Lung (tissue), 16 donors: ENCODE measurements around the gene ZNF460. TPM values are rescaled to one million over a fixed set of nuclear protein-coding genes. Genes with fewer than 3 reads are reported as not detected.

ENCODE experiments used
- ATAC-seq: fragments of 200-7000 bp; cut with Tn5 transposase; one replicate; pipeline ENCODE4 v1.9.1; 2020; ENCODE audit warnings: moderate number of reproducible peaks; ENCODE audit not compliant: insufficient read depth, low FRiP score
- DNase-seq, 3 donors: peaks; one replicate each; pipeline ENCODE4 v3.0.0-alpha.2; 2013 to 2017
- H3K27ac ChIP-seq, 2 donors: one replicate each; pipeline ENCODE4 v1.5.1; 2013; ENCODE audit warnings: mild to moderate bottlenecking in 2 of 2, moderate library complexity in 2 of 2, control low read depth in 1 of 2, inconsistent platforms in 1 of 2, low read depth in 1 of 2, low read length in 1 of 2
- H3K27me3 ChIP-seq, 3 donors: one replicate each; pipeline ENCODE4 v1.5.1; 2013; ENCODE audit warnings: low read length in 2 of 3; ENCODE audit not compliant: control insufficient read depth in 3 of 3, insufficient read depth in 3 of 3
- H3K36me3 ChIP-seq, 4 donors: one replicate each; pipeline ENCODE4 v1.5.1; 2013; ENCODE audit warnings: low read length in 4 of 4, mild to moderate bottlenecking in 1 of 4, moderate library complexity in 1 of 4; ENCODE audit not compliant: control insufficient read depth in 4 of 4, insufficient read depth in 4 of 4
- H3K4me1 ChIP-seq, 5 donors: one replicate each; pipeline ENCODE4 v1.5.1; 2013; ENCODE audit warnings: low read length in 5 of 5, mild to moderate bottlenecking in 2 of 5, moderate library complexity in 1 of 5; ENCODE audit not compliant: control insufficient read depth in 5 of 5, insufficient read depth in 5 of 5
- H3K4me3 ChIP-seq: one replicate; pipeline ENCODE4 v1.5.1; 2013; ENCODE audit warnings: mild to moderate bottlenecking, control low read depth, moderate library complexity
- H3K9ac ChIP-seq, 2 donors: one replicate each; pipeline ENCODE4 v1.5.1; 2013; ENCODE audit warnings: low read length in 2 of 2, control low read depth in 1 of 2; ENCODE audit not compliant: insufficient read depth in 1 of 2
- H3K9me3 ChIP-seq, 4 donors: one replicate each; pipeline ENCODE4 v1.5.1; 2013; ENCODE audit warnings: low read length in 3 of 4, mild to moderate bottlenecking in 1 of 4, moderate library complexity in 1 of 4; ENCODE audit not compliant: control insufficient read depth in 4 of 4, insufficient read depth in 3 of 4
- WGBS, 2 donors: extraction: QIAGEN DNeasy Blood & Tissue Kit; methylation state at CpG; one replicate each; pipeline ENCODE4 v1.1.7; 2013; 5-methylcytosine and 5-hydroxymethylcytosine counted together
- long read RNA-seq, 5 donors: transcript quantifications; one replicate each; lab custom pipeline, GENCODE V29; 2026
- polyA plus RNA-seq, 2 donors: library from polyadenylated mRNA; stranded (reverse); fragments of 200-250 nt; gene quantifications; one replicate each; pipeline ENCODE4 v1.2.1, GENCODE V29; 2013
- total RNA-seq, 2 donors: library from RNA; depleted of rRNA in 1 of 2; stranded (reverse); fragments of >200 nt in 1 of 2; gene quantifications; one replicate each; pipeline ENCODE4 v1.2.1, GENCODE V29; 2014 to 2021
- TF ChIP-seq, protein P1 (sequence below): IDR thresholded peaks from 2 replicates; pipeline ENCODE4 v1.5.1; 2012; ENCODE audit warnings: mild to moderate bottlenecking; ENCODE audit errors: control extremely low read depth, extremely low read depth
- donor health status: control.
- donor health status: control.
- donor health status: Bipolar disorder and iron deficiency.
- donor health status: healthy.
- donor health status: DM: yes; HTN: yes; CAD: no.

Gene ZNF460
- total RNA-seq (100 to 1,000 TPM in 1 of 2 donors, 10 to 100 TPM in 1; 54.1 to 113 TPM), polyA plus RNA-seq (1 to 10 TPM; 1.2 to 4.0 TPM)
- long read RNA-seq, donor 1, partial matches to known transcripts, result 0 of 1 reads
- long read RNA-seq, donor 1, other reads (novel, unspliced or antisense), result 0 of 1 reads
- long read RNA-seq, donor 2, result 0 reads
- long read RNA-seq, donor 3, result 0 reads
- long read RNA-seq, donor 4, partial matches to known transcripts, result 0 of 2 reads
- long read RNA-seq, donor 4, other reads (novel, unspliced or antisense), result 0 of 2 reads
- long read RNA-seq, donor 5, result 0 reads

DNA sequence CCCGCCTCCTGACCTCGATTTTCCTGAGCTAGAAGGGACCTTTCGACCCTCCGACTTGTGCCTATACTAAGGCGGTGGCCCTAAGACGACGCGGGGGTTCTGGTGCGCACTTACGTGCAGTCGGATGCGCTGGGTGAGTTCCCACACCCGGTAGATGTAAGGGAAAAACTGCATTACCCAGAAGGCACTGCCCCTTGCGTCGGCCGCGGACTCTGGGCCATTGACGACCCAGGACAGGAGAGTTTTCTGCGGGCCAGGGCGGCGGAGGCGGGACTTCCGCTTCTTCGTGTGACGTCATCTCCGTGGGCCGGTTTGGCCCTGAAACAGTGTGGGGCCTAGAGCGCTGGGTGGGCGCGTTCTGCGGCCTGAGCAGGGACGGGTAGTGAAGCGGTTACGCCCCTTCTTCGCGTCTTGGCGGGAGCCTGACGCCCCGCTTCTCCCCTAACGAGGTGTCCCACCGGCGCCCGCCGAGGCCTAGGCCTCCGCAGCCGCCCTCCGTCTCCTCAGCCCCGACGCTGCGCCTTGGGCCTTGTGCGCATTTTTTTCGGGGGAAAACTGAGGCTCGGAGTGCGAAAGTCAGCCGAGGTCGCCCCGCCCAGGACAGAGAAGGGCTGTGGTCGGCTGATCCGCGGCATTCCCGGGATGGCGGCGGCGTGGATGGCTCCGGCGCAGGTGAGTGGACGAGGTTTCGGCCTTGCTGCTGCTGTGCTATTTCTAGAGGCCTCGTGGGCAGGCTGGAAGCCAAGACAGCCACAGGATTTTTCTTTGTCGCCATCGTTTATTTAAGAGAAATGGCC, at the start of gene ZNF460:
ZNF460 (plus strand) TSS at position 321 of the 797 bp plus-strand sequence; CDS start at position 643, 322 bp downstream.
- DNase-seq, result peak; percentile 99
- peak; percentile 95 for ATAC-seq
- Histone ChIP-seq H3K27ac (peak within 1 kb of the TSS; percentile 93 to 96), H3K4me1 (peaks cover 0 to 21% (median 9%) of the 10 kb centered on the region in 5 donors), H3K36me3 (peaks cover 5 to 18% (median 13%) of the 10 kb centered on the region in 4 donors), H3K4me3 (peak within 1 kb of the TSS; percentile 84), H3K9me3 (peaks cover 0 to 5% (median 0%) of the 10 kb centered on the region in 4 donors), H3K9ac (peak within 1 kb of the TSS; percentile 96 to 98), H3K27me3 (no peaks in the 10 kb centered on the region)
- TF ChIP-seq, protein P1, sequence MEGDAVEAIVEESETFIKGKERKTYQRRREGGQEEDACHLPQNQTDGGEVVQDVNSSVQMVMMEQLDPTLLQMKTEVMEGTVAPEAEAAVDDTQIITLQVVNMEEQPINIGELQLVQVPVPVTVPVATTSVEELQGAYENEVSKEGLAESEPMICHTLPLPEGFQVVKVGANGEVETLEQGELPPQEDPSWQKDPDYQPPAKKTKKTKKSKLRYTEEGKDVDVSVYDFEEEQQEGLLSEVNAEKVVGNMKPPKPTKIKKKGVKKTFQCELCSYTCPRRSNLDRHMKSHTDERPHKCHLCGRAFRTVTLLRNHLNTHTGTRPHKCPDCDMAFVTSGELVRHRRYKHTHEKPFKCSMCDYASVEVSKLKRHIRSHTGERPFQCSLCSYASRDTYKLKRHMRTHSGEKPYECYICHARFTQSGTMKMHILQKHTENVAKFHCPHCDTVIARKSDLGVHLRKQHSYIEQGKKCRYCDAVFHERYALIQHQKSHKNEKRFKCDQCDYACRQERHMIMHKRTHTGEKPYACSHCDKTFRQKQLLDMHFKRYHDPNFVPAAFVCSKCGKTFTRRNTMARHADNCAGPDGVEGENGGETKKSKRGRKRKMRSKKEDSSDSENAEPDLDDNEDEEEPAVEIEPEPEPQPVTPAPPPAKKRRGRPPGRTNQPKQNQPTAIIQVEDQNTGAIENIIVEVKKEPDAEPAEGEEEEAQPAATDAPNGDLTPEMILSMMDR, result no peak
- WGBS, 2 donors, result 0% methylated on average over 62 to 71 of the region's 71 CpGs

DNA sequence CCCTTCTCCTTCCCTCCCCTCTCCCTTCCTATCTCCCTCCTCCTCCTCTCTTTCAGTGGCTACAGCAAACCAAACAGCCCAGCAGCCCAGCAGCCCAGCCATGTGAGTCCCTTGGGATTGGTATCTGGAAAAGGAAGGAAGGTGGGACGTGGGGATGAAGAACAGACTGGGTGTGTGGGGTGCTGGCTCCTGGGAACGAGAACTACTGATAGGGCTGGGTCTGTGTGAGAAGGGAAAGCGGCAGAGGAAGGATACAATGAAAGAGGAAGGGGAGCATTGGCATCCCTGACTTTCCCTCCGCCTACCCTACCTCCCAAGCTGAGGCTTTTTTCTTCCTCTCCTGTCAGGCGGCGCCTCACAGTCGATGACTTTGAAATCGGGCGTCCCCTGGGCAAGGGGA, 48.6 kb upstream of the ZNF460 start:
- no peak for ATAC-seq
- H3K4me3 ChIP-seq, result no peak overlapping the region

DNA sequence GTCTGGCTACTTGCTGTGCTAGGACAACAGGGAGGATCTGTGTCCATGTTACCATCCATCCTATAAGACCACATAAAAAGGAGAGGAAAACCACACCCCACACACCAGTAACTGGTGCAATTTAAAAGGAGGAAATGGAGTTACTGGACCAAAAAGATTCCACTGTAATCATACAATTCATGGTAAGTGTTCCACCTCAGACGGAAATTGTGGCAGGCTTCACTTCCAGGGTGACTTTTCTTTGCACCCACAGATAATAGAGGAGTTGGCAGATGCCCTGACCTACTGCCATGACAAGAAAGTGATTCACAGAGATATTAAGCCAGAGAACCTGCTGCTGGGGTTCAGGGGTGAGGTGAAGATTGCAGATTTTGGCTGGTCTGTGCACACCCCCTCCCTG, 47.1 kb upstream of the ZNF460 start:
- Histone ChIP-seq H3K9me3 (peaks cover 0 to 13% (median 0%) of the 10 kb centered on the region in 4 donors), H3K27me3 (no peaks in the 10 kb centered on the region), H3K4me1 (no peaks in the 10 kb centered on the region), H3K27ac (no peak overlapping the region), H3K9ac (no peak overlapping the region), H3K36me3 (no peaks in the 10 kb centered on the region), H3K4me3 (no peak overlapping the region)
- DNase-seq (no peak), ATAC-seq (no peak)
- TF ChIP-seq, protein P1, result no peak
- WGBS, 2 donors, result 80 to 87% methylated on average over 1 of the region's 1 CpG

More for the DNA sequence above, 48.6 kb upstream of the ZNF460 start:
- Histone ChIP-seq H3K27ac (no peak overlapping the region), H3K4me1 (no peaks in the 10 kb centered on the region), H3K9me3 (peaks cover 0 to 13% (median 0%) of the 10 kb centered on the region in 4 donors), H3K27me3 (no peaks in the 10 kb centered on the region), H3K36me3 (no peaks in the 10 kb centered on the region), H3K9ac (no peak overlapping the region)
- WGBS, 2 donors, result 76 to 82% methylated on average over 9 of the region's 9 CpGs
- TF ChIP-seq, protein P1, result no peak
- DNase-seq, result no peak
